ENCODE data around the gene LYRM1. TPM values are rescaled to one million over a fixed set of nuclear protein-coding genes. Genes with fewer than 3 reads are reported as not detected.

Gene LYRM1
- polyA plus RNA-seq, 1 donor from 2014 or later, result 125 TPM

DNA sequence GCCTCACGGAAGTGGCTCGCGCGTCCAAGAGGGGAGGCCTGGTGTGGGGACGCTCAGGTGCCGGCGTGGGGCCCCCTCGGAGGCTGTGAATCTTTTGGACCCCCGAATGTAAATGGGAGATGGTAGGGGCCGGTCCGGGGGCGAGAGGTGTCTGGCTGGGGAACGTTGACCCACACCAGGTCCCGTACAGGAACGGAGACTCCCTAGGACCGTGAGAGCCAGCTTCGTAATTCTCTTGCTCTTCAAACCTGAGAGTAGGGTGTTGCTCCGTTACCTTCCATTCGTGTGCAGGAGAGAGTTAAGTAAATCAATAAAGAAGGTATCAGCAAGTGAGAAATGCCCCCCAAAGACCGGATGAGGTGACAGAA, 481 bp downstream of the LYRM1 start:
- peak overlapping the region; percentile 87 for H3K4me2 ChIP-seq (ENCODE audit: low read length)
- H3K79me2 ChIP-seq (replicated peaks; ENCODE audit: insufficient read depth, low read length), result peaks cover 58% of the 10 kb centered on the region
- H3K27me3 ChIP-seq (ENCODE audit: insufficient read depth, low read depth, low read length), result no peaks in the 10 kb centered on the region
- H3K9me3 ChIP-seq (ENCODE audit: low read length), result no peaks in the 10 kb centered on the region
- H3K36me3 ChIP-seq (ENCODE audit: insufficient read depth, low read length), result no peaks in the 10 kb centered on the region
- no peaks in the 10 kb centered on the region for H3K9me2 ChIP-seq (ENCODE audit: insufficient read depth, low read length)
- H3K27ac ChIP-seq (ENCODE audit: low read length), result peak overlapping the region; percentile 100
- peak overlapping the region; percentile 83 for H2AFZ ChIP-seq (ENCODE audit: low read depth, low read length)
- H4K20me1 ChIP-seq (ENCODE audit: insufficient read depth), result no peaks in the 10 kb centered on the region
- no peaks in the 10 kb centered on the region for H3F3A ChIP-seq (ENCODE audit: insufficient read depth, low read length, poor library complexity, severe bottlenecking)
- H3K4me3 ChIP-seq (ENCODE audit: low read length), result peak overlapping the region; percentile 83
- TF ChIP-seq TAF1 (IDR thresholded peaks at IDR 0.05; ENCODE audit: low read depth) (no peak), MXI1 (conservative IDR thresholded peaks at IDR 0.05; ENCODE audit: poor library complexity, severe bottlenecking) (no peak), EZH2 (IDR thresholded peaks at IDR 0.05; ENCODE audit: borderline replicate concordance, insufficient read depth, low read length, poor library complexity, severe bottlenecking) (no peak)
- peak overlapping the region; percentile 99 for H3K9ac ChIP-seq (ENCODE audit: low read length)

DNA sequence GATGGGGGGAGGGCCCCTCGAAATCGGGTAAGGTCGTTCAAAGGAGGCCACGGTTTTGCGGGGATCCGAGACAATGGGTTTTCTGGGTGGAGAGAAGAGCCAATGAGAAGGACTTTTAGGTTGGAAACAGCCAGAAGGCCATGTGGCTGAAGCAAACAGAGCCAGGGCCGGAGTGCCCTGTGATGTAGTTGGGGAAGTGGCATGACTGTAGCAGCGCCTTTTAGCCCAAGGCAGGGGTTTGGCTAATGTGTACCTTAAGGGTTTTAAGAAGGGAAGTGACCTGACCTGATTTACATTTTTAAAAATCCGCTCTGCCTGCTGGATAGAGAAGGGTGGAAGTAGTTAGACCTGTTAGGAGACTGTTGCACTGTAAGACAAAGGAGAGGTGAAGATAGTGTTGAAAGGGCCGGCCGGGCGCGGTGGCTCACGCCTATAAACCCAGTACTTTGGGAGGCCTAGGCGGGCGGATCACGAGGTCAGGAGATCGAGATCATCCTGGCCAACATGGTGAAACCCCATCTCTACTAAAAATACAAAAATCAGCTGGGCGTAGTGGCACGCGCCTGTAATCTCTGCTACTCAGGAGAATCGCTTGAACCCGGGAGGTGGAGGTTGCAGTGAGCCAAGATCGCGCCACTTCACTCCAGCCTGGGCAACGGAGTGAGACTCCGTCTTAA, 1.0 kb downstream of the LYRM1 start:
- Histone ChIP-seq H3K9ac (ENCODE audit: low read length) (peak overlapping the region; percentile 99), H3F3A (ENCODE audit: insufficient read depth, low read length, poor library complexity, severe bottlenecking) (no peaks in the 10 kb centered on the region), H3K4me3 (ENCODE audit: low read length) (peak overlapping the region; percentile 83), H3K9me2 (ENCODE audit: insufficient read depth, low read length) (no peaks in the 10 kb centered on the region), H3K9me3 (ENCODE audit: low read length) (no peaks in the 10 kb centered on the region), H4K20me1 (ENCODE audit: insufficient read depth) (no peaks in the 10 kb centered on the region), H3K36me3 (ENCODE audit: insufficient read depth, low read length) (no peaks in the 10 kb centered on the region), H3K27ac (ENCODE audit: low read length) (peak overlapping the region; percentile 100), H3K79me2 (replicated peaks; ENCODE audit: insufficient read depth, low read length) (peaks cover 53% of the 10 kb centered on the region), H3K4me2 (ENCODE audit: low read length) (peak overlapping the region; percentile 87), H3K27me3 (ENCODE audit: insufficient read depth, low read depth, low read length) (no peaks in the 10 kb centered on the region), H2AFZ (ENCODE audit: low read depth, low read length) (peak overlapping the region; percentile 83)
- TF ChIP-seq SMC3 (conservative IDR thresholded peaks at IDR 0.05; ENCODE audit: poor library complexity) (no peak), TAF1 (IDR thresholded peaks at IDR 0.05; ENCODE audit: low read depth) (no peak), MXI1 (conservative IDR thresholded peaks at IDR 0.05; ENCODE audit: poor library complexity, severe bottlenecking) (no peak)
- TF ChIP-seq, protein P1, sequence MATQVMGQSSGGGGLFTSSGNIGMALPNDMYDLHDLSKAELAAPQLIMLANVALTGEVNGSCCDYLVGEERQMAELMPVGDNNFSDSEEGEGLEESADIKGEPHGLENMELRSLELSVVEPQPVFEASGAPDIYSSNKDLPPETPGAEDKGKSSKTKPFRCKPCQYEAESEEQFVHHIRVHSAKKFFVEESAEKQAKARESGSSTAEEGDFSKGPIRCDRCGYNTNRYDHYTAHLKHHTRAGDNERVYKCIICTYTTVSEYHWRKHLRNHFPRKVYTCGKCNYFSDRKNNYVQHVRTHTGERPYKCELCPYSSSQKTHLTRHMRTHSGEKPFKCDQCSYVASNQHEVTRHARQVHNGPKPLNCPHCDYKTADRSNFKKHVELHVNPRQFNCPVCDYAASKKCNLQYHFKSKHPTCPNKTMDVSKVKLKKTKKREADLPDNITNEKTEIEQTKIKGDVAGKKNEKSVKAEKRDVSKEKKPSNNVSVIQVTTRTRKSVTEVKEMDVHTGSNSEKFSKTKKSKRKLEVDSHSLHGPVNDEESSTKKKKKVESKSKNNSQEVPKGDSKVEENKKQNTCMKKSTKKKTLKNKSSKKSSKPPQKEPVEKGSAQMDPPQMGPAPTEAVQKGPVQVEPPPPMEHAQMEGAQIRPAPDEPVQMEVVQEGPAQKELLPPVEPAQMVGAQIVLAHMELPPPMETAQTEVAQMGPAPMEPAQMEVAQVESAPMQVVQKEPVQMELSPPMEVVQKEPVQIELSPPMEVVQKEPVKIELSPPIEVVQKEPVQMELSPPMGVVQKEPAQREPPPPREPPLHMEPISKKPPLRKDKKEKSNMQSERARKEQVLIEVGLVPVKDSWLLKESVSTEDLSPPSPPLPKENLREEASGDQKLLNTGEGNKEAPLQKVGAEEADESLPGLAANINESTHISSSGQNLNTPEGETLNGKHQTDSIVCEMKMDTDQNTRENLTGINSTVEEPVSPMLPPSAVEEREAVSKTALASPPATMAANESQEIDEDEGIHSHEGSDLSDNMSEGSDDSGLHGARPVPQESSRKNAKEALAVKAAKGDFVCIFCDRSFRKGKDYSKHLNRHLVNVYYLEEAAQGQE (IDR thresholded peaks at IDR 0.05; ENCODE audit: borderline replicate concordance), result no peak
- TF ChIP-seq, protein P2, sequence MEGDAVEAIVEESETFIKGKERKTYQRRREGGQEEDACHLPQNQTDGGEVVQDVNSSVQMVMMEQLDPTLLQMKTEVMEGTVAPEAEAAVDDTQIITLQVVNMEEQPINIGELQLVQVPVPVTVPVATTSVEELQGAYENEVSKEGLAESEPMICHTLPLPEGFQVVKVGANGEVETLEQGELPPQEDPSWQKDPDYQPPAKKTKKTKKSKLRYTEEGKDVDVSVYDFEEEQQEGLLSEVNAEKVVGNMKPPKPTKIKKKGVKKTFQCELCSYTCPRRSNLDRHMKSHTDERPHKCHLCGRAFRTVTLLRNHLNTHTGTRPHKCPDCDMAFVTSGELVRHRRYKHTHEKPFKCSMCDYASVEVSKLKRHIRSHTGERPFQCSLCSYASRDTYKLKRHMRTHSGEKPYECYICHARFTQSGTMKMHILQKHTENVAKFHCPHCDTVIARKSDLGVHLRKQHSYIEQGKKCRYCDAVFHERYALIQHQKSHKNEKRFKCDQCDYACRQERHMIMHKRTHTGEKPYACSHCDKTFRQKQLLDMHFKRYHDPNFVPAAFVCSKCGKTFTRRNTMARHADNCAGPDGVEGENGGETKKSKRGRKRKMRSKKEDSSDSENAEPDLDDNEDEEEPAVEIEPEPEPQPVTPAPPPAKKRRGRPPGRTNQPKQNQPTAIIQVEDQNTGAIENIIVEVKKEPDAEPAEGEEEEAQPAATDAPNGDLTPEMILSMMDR (IDR thresholded peaks at IDR 0.05; ENCODE audit: poor library complexity, severe bottlenecking), result no peak

DNA sequence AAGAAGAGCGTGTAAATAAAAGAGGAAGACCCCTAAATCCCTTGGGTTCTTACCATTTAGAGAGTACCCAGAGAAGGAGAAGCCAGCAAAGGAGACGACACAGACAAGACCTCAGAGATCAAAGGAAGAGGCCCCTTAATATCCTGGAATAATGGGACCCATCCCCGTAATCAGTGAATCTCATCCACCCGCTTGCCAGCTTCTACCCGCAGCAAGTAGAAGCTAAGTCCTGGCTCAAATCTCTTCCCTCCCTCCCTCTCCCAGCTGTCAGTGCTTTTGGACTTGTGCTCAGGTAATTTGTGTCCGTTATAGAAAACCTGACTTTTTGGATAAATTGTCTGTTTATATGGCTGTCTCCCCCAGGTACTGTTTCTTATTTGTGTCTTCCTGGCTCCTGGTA, 1.9 kb downstream of the LYRM1 start:
- Histone ChIP-seq H3K4me3 (ENCODE audit: low read length) (peak overlapping the region; percentile 83), H3K4me2 (ENCODE audit: low read length) (peak overlapping the region; percentile 87)

More for the DNA sequence above, 1.9 kb downstream of the LYRM1 start:
- H3F3A ChIP-seq (ENCODE audit: insufficient read depth, low read length, poor library complexity, severe bottlenecking), result no peaks in the 10 kb centered on the region
- H2AFZ ChIP-seq (ENCODE audit: low read depth, low read length), result no peak overlapping the region
- H4K20me1 ChIP-seq (ENCODE audit: insufficient read depth), result no peaks in the 10 kb centered on the region
- H3K9me2 ChIP-seq (ENCODE audit: insufficient read depth, low read length), result no peaks in the 10 kb centered on the region
- H3K9me3 ChIP-seq (ENCODE audit: low read length), result no peaks in the 10 kb centered on the region
- peaks cover 45% of the 10 kb centered on the region for H3K79me2 ChIP-seq (replicated peaks; ENCODE audit: insufficient read depth, low read length)
- no peaks in the 10 kb centered on the region for H3K36me3 ChIP-seq (ENCODE audit: insufficient read depth, low read length)
- TF ChIP-seq, protein P2 (IDR thresholded peaks at IDR 0.05; ENCODE audit: poor library complexity, severe bottlenecking), result no peak
- TF ChIP-seq MXI1 (conservative IDR thresholded peaks at IDR 0.05; ENCODE audit: poor library complexity, severe bottlenecking), result no peak
- no peak for TF ChIP-seq SMC3 (conservative IDR thresholded peaks at IDR 0.05; ENCODE audit: poor library complexity)
- TF ChIP-seq EZH2 (IDR thresholded peaks at IDR 0.05; ENCODE audit: borderline replicate concordance, insufficient read depth, low read length, poor library complexity, severe bottlenecking), result no peak
- no peak for TF ChIP-seq RAD21 (conservative IDR thresholded peaks at IDR 0.05)
- TF ChIP-seq TAF1 (IDR thresholded peaks at IDR 0.05; ENCODE audit: low read depth), result no peak
- TF ChIP-seq, protein P1 (IDR thresholded peaks at IDR 0.05; ENCODE audit: borderline replicate concordance), result no peak
- no peak for TF ChIP-seq EP300 (conservative IDR thresholded peaks at IDR 0.05; ENCODE audit: poor library complexity, severe bottlenecking)
- no peak for TF ChIP-seq POLR2AphosphoS5 (IDR thresholded peaks at IDR 0.05)
- no peak overlapping the region for H3K9ac ChIP-seq (ENCODE audit: low read length)
- peak overlapping the region; percentile 100 for H3K27ac ChIP-seq (ENCODE audit: low read length)
- H3K27me3 ChIP-seq (ENCODE audit: insufficient read depth, low read depth, low read length), result no peaks in the 10 kb centered on the region

All from neural cell (in vitro differentiated cells).